GM12872 (cell line): ENCODE data around the gene TXNIP.

ENCODE experiments used
- CTCF ChIP-seq: IDR thresholded peaks from 3 replicates; pipeline ENCODE4 v1.5.1; 2011; ENCODE audit warnings: low read depth, mild to moderate bottlenecking, low read length, moderate library complexity; ENCODE audit not compliant: insufficient read depth

The TXNIP gene

GRCh38 chr1:145956781-145957442, 39.5 kb downstream of the TXNIP start:
- no peak for TF ChIP-seq CTCF

- no peak for TF ChIP-seq CTCF
These were observed 40.0 kb downstream of the TXNIP start for GRCh38 chr1:145956361-145956760.

- no peak for TF ChIP-seq CTCF
These were observed 40.9 kb downstream of the TXNIP start for GRCh38 chr1:145955436-145955835.

GRCh38 chr1:145953861-145954260, 42.5 kb downstream of the TXNIP start:
- no peak for TF ChIP-seq CTCF

DNA sequence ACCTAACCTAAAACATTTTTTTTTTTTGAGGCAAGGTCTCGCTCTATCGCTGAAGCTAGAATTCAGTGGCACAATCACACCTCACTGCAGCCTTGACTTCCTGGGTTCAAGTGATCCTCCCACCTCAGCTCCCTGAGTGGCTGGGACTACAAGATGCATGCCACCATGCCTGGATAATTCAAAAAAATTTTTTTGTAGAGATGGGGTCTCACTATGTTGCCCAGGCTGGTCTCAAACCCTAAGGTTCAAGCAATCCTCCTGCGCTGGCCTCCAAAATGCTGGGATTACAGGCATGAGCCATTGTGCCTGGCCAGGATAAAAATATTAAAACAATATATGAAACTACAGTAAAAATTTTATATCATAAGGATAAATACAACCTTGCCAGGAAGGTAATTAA, 43.5 kb downstream of the TXNIP start:
- no peak for TF ChIP-seq CTCF

DNA sequence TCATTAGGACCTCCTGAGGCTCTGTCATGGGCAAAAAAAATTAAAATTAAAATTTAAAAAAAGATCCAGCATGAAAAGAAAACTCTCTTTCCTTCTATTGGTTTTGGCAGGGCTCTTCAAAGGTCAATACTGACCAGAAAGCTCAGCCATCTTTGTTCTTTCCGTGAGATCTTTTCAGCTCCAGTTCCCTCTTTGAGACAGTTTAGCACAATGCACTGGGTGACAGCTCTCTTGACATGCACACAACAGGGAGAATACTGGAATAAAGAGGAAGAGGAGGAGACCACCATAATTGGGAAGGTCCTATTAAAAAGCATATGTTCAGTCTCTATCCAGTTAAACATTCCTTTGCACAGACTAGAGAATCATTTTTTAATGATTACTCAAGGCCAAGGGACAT, 44.9 kb downstream of the TXNIP start:
- TF ChIP-seq CTCF, result no peak

DNA sequence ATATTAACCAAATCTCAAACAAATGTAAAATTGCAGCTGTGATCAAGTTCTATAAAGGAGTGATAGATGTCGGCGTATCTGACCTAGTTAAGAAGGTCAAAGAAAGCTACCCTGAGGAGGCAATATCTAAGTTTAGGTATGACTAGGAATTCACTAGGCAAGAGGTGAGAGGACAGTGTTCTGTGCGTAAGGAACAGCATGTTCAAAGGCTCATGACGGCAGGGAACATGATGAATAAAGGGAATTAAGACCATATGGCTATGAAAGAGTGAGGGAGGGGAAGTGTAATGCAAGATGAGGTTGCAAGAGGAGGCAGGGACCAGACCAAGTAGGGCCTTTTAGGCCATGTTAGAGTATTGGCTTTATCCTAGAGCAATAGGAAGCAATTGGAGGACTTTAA, 47.2 kb downstream of the TXNIP start:
- no peak for TF ChIP-seq CTCF

GRCh38 chr1:145947551-145947950, 48.8 kb downstream of the TXNIP start:
- TF ChIP-seq CTCF, result no peak
